Measurements from ENCODE around the gene BBS9. TPM values are rescaled to one million over a fixed set of nuclear protein-coding genes. Genes with fewer than 3 reads are reported as not detected.
A peak's percentile ranks its signal among the peaks of the same experiment; 100 is the strongest.

BBS9 gene
- total and polyA plus RNA-seq, 2 experiments from 2014 or later = 27.2 to 66.1 TPM

- peak overlapping the region; percentile 51; the same call in 1 of the 2 replicates for H3K4me3 ChIP-seq
- DNase-seq (ENCODE audit: low spot score) = no peak
These were observed 226.0 kb downstream of the BBS9 start for GRCh38 chr7:33355386-33355785.

More at GRCh38 chr7:33355386-33355785, 226.0 kb downstream of the BBS9 start:
- TF ChIP-seq REST (IDR thresholded peaks at IDR 0.05; ENCODE audit: unreplicated experiment) = no peak
- no peak for TF ChIP-seq ZNF462 (CRISPR knock-in tag; IDR thresholded peaks at IDR 0.05)
- no peak for TF ChIP-seq STAT1 (IDR thresholded peaks at IDR 0.05; ENCODE audit: unreplicated experiment)
- TF ChIP-seq ZNF114 (CRISPR knock-in tag; IDR thresholded peaks at IDR 0.05) = no peak
- TF ChIP-seq NANOG (IDR thresholded peaks at IDR 0.05; ENCODE audit: borderline replicate concordance) = no peak
- no peak for TF ChIP-seq JUNB (IDR thresholded peaks at IDR 0.05; ENCODE audit: unreplicated experiment)
- no peak for TF ChIP-seq CTCF (conservative IDR thresholded peaks at IDR 0.05; ENCODE audit: low read depth in 2 of 2)
- TF ChIP-seq EZH2phosphoT487 (IDR thresholded peaks at IDR 0.05; ENCODE audit: unreplicated experiment) = no peak
- no peak for TF ChIP-seq ZNF331 (CRISPR knock-in tag; IDR thresholded peaks at IDR 0.05; ENCODE audit: low read depth)
- TF ChIP-seq CREB1 (CRISPR knock-in tag; IDR thresholded peaks at IDR 0.05; ENCODE audit: low read depth) = no peak
- H3K79me2 ChIP-seq (replicated peaks; ENCODE audit: insufficient read depth) = peaks cover 48% of the 10 kb centered on the region
- Mint-ChIP-seq H3K4me3 (no peak overlapping the region), H3K9me3 (no peaks in the 10 kb centered on the region), H3K4me1 (peaks cover 18% of the 10 kb centered on the region), H3K27ac (no peak overlapping the region), H3K27me3 (ENCODE audit: insufficient read depth, low read depth, poor library complexity) (no peaks in the 10 kb centered on the region), H3K36me3 (ENCODE audit: low read depth) (no peaks in the 10 kb centered on the region)
- no peaks in the 10 kb centered on the region for H3F3A ChIP-seq (replicated peaks; ENCODE audit: low read depth)
- no peaks in the 10 kb centered on the region for H3K9me2 ChIP-seq (ENCODE audit: insufficient read depth)
- no peak for ATAC-seq
- H3K27me3 ChIP-seq (ENCODE audit: insufficient read depth) = no peaks in the 10 kb centered on the region
- no peak overlapping the region for H2AFZ ChIP-seq
- H3K4me2 ChIP-seq = peak overlapping the region; percentile 55; the same call in 1 of the 2 replicates
- no peaks in the 10 kb centered on the region for H4K20me1 ChIP-seq (replicated peaks; ENCODE audit: insufficient read depth)
- H3K4me1 ChIP-seq (ENCODE audit: insufficient read depth) = peaks cover 9% of the 10 kb centered on the region; the same call in 1 of the 2 replicates
- H3K27ac ChIP-seq (ENCODE audit: low read depth) = no peak overlapping the region
- no peaks in the 10 kb centered on the region for H3K36me3 ChIP-seq (ENCODE audit: insufficient read depth)

Data from GM23338 (cell line).